Thyroid gland (tissue), 4 donors: Measurements from ENCODE around the gene CMTM3.
"Not testable (repeated sequence)": the region's sequence is repeated elsewhere in the genome, so short reads cannot be mapped to it uniquely, and the experiment has no call there.

ENCODE experiments used
- CTCF ChIP-seq, 6 experiments: fragments of 200-600 bp in 3 of 6; fragments of 450-650 bp in 3 of 6; sonication (generic) in 3 of 6; IDR thresholded peaks; one replicate each; pipeline ENCODE4 v1.5.1; 2016 to 2019; ENCODE audit warnings: antibody characterized with exemption in 6 of 6, mild to moderate bottlenecking in 2 of 6, inconsistent platforms in 1 of 6, moderate library complexity in 1 of 6
- POLR2A ChIP-seq, 2 donors: fragments of 450-650 bp; IDR thresholded peaks; one replicate each; pipeline ENCODE4 v1.6.1; 2017; ENCODE audit warnings: antibody characterized with exemption in 2 of 2, mild to moderate bottlenecking in 2 of 2, moderate library complexity in 1 of 2

GRCh38 chr16:66627611-66628378 lies 23.3 kb downstream of the CMTM3 start:
- TF ChIP-seq CTCF, POLR2A (IDR thresholded peaks at IDR 0.05): not testable (repeated sequence)
